NCI-H2029 (cell line): ENCODE data around the gene NECAB3.
A peak's percentile ranks its signal among the peaks of the same experiment; 100 is the strongest.
"Not testable (repeated sequence)": the region's sequence is repeated elsewhere in the genome, so short reads cannot be mapped to it uniquely, and the experiment has no call there.

Experiments
- DNase-seq: peaks from one replicate; lab custom pipeline; 2025; lab: John Stamatoyannopoulos, UW

NECAB3 gene

DNA sequence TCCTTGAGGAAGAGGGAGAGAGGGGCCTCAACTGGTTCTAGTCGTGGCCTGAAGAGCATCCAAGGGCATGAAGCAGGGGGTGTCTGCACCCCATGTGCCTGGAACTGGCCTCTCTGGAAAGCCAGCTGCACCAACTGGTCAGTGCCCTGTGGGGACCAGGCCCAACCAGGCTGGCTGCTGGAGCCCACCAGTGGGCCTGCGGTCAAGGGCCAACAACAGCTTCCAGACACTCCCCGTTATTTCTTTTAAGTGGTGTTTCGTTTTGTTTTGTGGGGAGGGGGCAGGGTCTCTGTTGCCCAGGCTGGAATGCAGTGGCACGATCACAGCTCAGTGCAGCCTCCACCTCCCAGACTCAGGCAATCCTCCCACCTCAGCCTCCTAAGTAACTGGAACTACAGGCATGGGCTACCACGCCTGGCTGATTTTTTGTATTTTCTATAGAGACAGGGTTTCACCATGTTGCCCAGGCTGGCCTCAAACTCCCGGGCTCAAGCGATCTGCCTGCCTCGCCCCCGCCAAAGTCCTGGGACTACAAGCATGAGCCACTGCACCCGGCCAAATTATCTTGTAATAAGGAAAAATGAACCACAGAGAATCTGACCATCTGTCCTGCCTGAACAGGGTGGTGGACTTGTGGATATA lies 24.0 kb downstream of the NECAB3 start:
- DNase-seq = no peak

DNA sequence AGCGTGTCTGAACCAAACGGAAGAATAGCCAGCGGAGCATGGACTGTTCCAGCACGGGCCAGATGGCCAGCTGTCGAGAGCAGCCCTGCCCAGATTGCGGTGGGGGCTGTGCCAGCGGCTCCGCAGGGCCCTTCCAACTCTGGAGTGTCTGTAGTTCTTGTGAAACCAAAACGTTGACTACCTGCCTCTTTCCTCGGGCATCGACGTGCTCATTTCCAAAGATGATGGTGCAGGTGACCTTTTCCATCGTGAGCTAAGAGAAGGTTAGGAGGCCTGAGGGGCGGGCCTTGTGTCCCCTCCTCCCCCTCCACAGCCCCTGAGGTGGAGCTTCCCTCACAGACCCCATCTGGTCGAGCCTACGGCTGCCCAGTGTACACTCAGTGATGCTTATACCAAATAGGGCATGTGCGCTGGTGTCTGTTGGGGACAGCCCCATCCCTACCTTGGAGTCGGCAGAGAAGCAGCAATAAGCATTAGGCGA lies 25.0 kb downstream of the NECAB3 start:
- peak; percentile 78 for DNase-seq

DNA sequence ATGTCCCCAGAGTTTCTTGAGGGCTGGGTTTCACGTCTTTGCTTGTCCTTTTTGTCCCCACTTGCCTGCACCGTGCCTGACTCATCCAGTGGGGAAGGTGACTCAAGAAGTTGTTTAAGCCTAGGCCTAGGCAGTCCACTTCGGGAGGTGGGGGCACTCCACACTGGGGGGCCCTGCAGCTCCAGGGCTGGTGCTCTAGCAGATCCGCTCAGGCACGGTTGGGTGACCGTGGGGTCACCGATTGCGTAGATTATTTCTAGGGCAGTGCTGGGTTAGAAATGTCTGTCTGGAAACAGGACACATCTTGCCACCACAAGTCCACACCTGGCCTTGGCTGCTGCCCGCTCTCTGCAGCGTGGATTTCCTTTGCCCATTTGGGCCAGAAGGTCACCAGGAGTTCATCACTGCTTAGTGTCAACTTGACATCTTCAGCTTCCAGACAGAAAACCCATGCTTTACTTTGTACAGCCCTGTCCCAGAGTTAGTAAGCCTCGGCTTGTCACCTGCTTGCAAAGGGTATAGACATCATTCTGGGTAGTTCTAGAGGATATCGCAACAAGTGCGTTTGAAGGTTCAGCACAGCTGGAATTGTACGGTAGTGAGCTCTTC lies 25.7 kb downstream of the NECAB3 start:
- DNase-seq = no peak

- peak; percentile 63 for DNase-seq
Observed at GRCh38 chr20:33647603-33648395, 26.4 kb downstream of the NECAB3 start.

DNA sequence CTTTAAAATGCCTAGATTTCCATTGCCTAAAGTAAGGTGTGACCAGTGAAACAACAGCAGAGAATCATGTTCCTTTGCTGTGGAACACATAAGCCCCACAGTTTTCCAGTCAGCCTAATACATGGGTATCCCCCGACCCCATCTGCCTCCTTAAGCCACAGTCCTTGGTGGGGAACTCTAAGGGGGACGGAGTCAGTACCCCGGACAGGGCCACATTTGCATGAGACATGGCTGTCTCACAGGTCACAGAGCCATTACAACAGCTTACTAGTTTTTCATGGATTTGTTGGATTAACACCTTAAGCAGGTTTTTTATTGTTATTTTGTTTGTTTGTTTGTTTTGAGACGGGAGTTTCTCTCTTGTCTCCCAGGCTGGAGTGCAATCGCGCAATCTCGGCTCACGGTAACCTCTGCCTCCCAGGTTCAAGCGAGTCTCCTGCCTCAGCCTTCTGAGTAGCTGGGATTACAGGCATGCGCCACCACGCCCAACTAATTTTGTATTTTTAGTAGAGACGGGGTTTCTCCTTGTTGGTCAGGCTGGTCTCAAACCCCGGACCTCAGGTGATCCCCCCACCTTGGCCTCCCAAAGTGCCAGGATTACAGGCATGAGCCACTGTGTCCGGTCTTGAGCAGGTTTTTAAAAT lies 27.1 kb downstream of the NECAB3 start:
- not testable (repeated sequence) for DNase-seq

- no peak for DNase-seq
Observed at GRCh38 chr20:33646191-33646590, 28.0 kb downstream of the NECAB3 start.

- DNase-seq = no peak
Observed at GRCh38 chr20:33645396-33645795, 28.8 kb downstream of the NECAB3 start.

DNA sequence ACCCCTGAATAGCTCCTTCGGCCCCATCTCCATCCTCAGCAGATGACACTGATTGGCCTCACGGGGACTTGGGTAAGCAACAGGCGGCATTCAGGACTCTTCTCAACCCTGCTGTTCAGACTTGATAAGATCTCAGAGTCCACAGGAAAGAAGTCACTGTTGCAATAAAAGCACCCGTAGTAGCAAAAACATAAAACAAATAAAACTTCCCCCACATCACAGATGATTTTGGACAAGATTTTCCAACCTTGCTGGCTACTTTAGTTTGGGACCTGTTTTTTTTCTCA lies 29.2 kb downstream of the NECAB3 start:
- DNase-seq = no peak

- DNase-seq = no peak
Observed at GRCh38 chr20:33644313-33645071, 29.7 kb downstream of the NECAB3 start.

- no peak for DNase-seq
Observed at GRCh38 chr20:33640287-33640686, 33.9 kb downstream of the NECAB3 start.

- no peak for DNase-seq
Observed at GRCh38 chr20:33636776-33637175, 37.5 kb downstream of the NECAB3 start.

DNA sequence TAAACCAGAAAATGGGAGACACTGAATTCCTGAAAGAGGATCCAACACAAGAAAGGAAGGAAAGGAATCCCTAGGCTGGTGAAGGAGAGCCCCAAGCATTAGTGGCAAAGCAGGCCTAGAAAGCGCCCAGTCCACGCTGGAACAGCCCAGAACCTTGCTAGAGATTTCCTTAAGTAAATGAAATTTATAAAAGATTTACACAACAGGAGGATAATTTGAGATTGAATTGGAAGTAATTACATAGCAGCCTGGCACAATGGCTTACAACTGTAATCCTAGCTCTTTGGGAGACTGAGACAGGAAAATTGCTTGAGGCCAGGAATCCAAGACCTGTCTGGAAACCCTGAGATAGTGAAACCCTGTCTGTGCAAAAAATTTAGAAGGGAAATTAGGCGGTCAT lies 38.9 kb downstream of the NECAB3 start:
- no peak for DNase-seq

GRCh38 chr20:33631910-33632309 lies 42.3 kb downstream of the NECAB3 start:
- DNase-seq = not testable (repeated sequence)

DNA sequence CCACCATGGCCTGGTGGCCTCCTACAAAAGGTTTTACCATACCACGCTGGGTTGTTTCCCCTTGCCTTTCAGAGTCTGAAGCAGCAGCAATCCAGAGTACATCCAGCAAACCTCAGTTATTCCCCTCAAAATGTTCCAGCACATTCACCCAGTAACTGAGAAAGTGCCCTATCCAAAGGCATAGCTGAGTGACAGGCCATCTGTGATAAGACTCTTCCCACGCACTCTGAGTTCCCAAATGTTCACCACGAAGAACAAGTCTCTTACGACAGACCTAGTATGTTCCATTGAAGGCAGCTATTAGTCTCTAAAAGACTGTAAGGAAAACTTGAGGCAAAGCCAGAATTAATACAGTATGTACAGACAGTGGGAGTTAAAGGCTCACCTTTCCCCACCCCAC lies 43.7 kb downstream of the NECAB3 start:
- no peak for DNase-seq

DNA sequence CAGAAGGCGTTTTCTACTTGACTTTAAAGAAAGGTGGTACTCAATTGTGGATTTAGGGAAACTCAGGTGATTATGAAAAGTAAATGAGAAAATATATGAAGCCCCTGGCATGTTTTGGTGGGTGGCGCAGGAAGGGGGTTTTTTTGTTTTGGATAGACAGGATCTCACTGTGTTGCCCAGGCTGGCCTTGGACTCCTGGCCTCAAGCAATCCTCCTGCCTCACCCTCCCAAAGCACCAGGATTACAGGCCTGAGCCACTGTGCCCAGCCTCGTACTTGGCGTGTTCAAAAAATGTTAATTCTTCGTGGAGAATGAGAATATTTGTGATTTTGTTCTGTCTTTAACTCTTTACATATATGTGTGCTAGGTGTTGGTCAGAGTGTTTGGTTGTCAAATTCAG lies 44.2 kb downstream of the NECAB3 start:
- no peak for DNase-seq

DNA sequence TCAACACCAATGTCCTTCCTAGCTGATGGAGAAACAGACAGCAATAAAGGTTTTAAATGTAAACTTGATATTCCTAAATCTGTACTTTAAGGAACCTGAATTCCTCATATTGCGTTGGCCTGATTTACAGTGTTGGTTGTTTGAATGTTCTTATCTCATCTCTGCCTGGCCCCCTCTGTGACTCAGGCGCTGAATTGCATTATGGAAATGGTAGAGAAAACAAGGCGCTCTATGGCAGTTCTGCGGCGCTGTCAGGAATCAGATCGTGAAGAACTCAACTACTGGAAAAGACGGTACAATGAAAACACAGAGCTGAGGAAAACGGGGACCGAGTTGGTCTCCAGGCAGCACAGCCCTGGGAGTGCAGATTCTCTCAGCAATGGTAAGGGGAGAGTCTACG lies 44.7 kb downstream of the NECAB3 start:
- no peak for DNase-seq

DNA sequence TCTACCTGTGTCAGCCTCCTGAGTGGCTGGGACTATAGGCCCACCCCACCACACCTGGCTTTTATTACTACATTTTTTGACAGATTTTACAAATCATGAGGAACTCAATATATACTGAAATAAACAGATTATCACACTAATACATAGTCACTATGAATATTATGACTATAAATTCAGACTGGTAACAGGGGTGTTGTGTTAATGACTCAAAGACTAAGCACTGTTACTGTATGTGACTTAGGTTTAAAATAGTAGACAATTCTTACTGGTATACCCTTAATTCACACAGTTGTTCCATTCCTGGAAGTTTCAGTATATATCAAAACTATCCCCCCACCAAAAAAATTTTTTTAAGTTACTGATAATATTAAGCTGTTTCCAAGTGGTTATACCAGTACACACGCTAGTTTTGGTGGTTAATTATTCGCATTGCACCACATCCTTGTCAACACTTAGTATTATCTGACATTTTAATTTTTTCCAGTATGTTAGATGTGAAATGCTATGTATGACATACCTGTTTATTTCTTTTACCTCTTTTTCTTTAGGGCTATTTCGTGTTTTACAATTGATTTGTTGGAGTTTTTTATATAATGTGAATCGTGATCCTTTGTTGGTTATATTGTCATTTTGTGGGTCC lies 46.5 kb downstream of the NECAB3 start:
- no peak for DNase-seq

DNA sequence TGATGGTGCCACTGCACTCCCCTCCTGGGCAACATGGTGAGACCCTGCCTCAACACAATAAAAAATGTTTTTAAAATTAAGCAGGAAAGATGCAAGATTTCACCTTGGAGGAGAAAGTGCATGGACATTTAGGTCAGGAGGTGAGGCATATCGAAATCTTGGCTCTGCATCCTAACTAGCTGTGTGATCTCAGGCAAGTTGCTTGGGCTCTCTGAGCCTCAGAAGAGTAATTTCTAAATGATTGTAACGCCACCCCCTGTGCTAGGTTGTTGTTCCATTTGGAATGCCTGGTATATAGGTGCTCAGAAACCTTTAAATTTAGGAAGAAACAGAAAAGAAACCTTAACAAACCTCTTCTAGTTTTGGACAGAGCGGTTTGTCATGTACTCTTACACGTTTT lies 48.0 kb downstream of the NECAB3 start:
- DNase-seq = no peak

DNA sequence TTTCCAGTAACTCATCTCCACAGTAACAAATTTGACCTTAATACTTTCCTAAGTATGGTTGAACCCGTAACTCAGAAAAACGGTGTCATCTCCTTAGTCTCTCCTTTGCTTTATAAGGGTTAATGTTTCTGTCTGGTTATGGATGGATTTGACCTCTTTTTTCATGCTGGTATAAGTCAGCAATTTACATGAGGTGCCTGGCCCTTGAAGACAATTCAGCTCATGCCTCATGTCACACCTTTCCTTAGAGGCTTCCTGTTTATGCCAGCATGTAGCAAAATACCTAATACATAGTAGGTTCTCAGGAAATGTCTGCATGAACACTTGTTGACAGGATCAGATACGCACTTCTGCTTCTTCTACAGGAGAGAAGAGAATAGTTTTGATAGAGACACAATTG lies 49.8 kb downstream of the NECAB3 start:
- DNase-seq = no peak

GRCh38 chr20:33622705-33623365 lies 51.4 kb downstream of the NECAB3 start:
- DNase-seq = no peak
